Endodermal cell (in vitro differentiated cells): ENCODE measurements around the gene CLMP. TPM values are rescaled to one million over a fixed set of nuclear protein-coding genes. Genes with fewer than 3 reads are reported as not detected.

Experiments
- DNase-seq: peaks from one replicate; pipeline ENCODE4 v3.0.0-alpha.2; 2017
- H3K27ac ChIP-seq: 2 replicates; pipeline ENCODE4 v1.5.1; 2013; ENCODE audit warnings: mild to moderate bottlenecking, low read depth, low read length, moderate library complexity
- H3K27me3 ChIP-seq: 2 replicates; pipeline ENCODE4 v1.6.1; 2013; ENCODE audit warnings: mild to moderate bottlenecking, low read length, moderate library complexity; ENCODE audit not compliant: insufficient read depth, control insufficient read depth, poor library complexity, severe bottlenecking
- H3K36me3 ChIP-seq: 2 replicates; pipeline ENCODE4 v1.7.0; 2013; ENCODE audit warnings: mild to moderate bottlenecking, low read length, moderate library complexity; ENCODE audit not compliant: control insufficient read depth, insufficient read depth
- H3K4me1 ChIP-seq: one replicate; pipeline ENCODE4 v1.7.0; 2013; ENCODE audit warnings: low read length; ENCODE audit not compliant: control insufficient read depth, insufficient read depth
- H3K4me3 ChIP-seq: 2 replicates; pipeline ENCODE4 v1.5.1; 2013; ENCODE audit warnings: mild to moderate bottlenecking, low read length, moderate library complexity
- H3K9ac ChIP-seq: 2 replicates; pipeline ENCODE4 v1.6.1; 2013; ENCODE audit warnings: mild to moderate bottlenecking, low read length, moderate library complexity; ENCODE audit not compliant: poor library complexity, severe bottlenecking; ENCODE audit errors: extremely low read depth
- H3K9me3 ChIP-seq: 2 replicates; pipeline ENCODE4 v1.6.1; 2013; ENCODE audit warnings: mild to moderate bottlenecking, low read length, moderate library complexity; ENCODE audit not compliant: control insufficient read depth
- H3K27ac Mint-ChIP-seq: 2 replicates; pipeline ENCODE4 v1.8.0; 2020; ENCODE audit warnings: mixed read lengths
- H3K27me3 Mint-ChIP-seq: 2 replicates; pipeline ENCODE4 v1.8.0; 2021; ENCODE audit warnings: mild to moderate bottlenecking, mixed read lengths; ENCODE audit not compliant: insufficient read depth
- H3K36me3 Mint-ChIP-seq: 2 replicates; pipeline ENCODE4 v1.8.0; 2020; ENCODE audit warnings: low read depth, mixed read lengths
- H3K4me1 Mint-ChIP-seq: 2 replicates; pipeline ENCODE4 v1.8.0; 2020; ENCODE audit warnings: mixed read lengths
- H3K4me3 Mint-ChIP-seq: 2 replicates; pipeline ENCODE4 v1.8.0; 2020; ENCODE audit warnings: mild to moderate bottlenecking, moderate library complexity, mixed read lengths
- H3K9me3 Mint-ChIP-seq: 2 replicates; pipeline ENCODE4 v1.8.0; 2020; ENCODE audit warnings: mild to moderate bottlenecking, mixed read lengths
- CTCF ChIP-seq: fragments of 200-600 bp; sonication (generic); conservative IDR thresholded peaks from 2 replicates; pipeline ENCODE4 v1.5.0; 2021; ENCODE audit warnings: antibody characterized with exemption, mild to moderate bottlenecking
- WGBS, 2 experiments: methylation state at CpG; one replicate each; pipeline versions ENCODE4 v1.1.5 to v1.1.7; 2013; ENCODE audit warnings: missing lambda C conversion rate in 2 of 2, mixed read lengths in 1 of 2; ENCODE audit not compliant: insufficient coverage in 1 of 2, insufficient read length in 1 of 2; 5-methylcytosine and 5-hydroxymethylcytosine counted together
- total RNA-seq, 2 donors: library from RNA; stranded (reverse); fragmentation: NEBNext Ultra II Directional in 1 of 2; extraction: Animal tissue kit (Norgen Biotek cat#: 25700) in 1 of 2; gene quantifications; 2 replicates in 1 of 2; 3 replicates in 1 of 2; pipeline ENCODE4 v1.2.1, GENCODE V29; 2021

Gene CLMP
- total RNA-seq, 2 donors from 2014 or later = 86.5 to 94.4 TPM

DNA sequence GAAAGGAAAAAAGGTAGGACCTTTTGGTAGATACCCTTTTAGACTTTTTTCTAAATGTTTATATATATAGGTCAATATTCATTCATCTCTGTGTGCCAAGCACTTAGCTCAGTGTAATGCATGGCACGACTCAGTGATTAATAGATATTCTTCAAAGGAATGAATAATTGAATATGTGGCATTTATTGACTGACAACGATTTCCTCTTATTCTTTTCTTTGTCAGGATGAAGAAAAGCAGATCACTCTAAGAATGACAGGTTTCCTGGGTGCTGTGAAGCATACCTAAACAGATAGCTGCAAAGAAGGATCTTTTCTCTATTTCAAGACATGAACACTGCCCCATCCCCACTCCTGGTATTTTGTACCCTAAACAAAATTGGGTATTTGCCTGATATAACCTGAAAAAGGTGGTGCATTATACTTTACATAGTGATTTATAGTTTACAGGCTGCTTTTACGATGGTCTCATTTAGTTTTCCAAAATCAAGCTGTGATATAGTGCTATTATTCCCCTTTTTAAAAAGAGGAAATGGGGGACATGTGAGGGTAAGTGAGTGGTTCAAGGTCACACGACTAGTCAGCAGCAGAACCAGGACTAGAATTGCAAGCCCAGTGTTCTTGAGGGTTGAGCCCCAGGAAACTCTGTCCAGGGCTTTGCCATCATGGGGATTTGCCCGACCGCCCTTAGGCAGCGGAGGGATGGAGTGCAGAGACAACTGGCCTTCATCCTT lies 32.9 kb upstream of the CLMP start:
- Histone ChIP-seq H3K9ac (no peak overlapping the region), H3K27ac (no peak overlapping the region), H3K9me3 (no peaks in the 10 kb centered on the region), H3K36me3 (no peaks in the 10 kb centered on the region), H3K4me1 (peaks cover 3% of the 10 kb centered on the region), H3K4me3 (no peak overlapping the region), H3K27me3 (no peaks in the 10 kb centered on the region)
- no peak for DNase-seq
- Mint-ChIP-seq H3K27ac (no peak overlapping the region), H3K4me3 (no peak overlapping the region), H3K9me3 (peaks cover under 1% of the 10 kb centered on the region), H3K27me3 (no peaks in the 10 kb centered on the region), H3K4me1 (peaks cover 32% of the 10 kb centered on the region), H3K36me3 (no peaks in the 10 kb centered on the region)
- no peak for TF ChIP-seq CTCF
- WGBS, 2 experiments = 93 to 96% methylated on average over 5 to 7 of the region's 7 CpGs

DNA sequence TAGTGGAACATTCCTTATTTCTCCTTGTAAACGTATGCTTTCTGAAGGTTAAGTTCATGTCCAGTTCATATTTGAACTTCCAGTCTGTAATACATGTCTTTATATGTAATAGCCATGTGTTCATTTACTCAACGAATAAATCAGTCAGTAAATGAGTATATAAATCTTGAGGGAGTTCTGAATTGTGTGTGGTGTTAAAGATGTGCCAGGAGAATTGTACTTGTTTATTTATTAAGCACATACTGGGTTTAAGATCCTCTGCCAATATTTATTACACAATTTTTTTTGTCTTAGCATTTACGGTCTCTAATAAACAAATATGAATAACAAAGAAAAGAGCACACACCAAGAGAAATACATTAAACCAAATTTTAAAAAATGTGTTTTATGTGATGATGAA lies 26.5 kb upstream of the CLMP start:
- DNase-seq = no peak
- Histone ChIP-seq H3K27me3 (no peaks in the 10 kb centered on the region), H3K9me3 (peaks cover 9% of the 10 kb centered on the region), H3K9ac (no peak overlapping the region), H3K27ac (no peak overlapping the region), H3K36me3 (no peaks in the 10 kb centered on the region), H3K4me3 (no peak overlapping the region), H3K4me1 (peaks cover 7% of the 10 kb centered on the region)
- no peak overlapping the region for H3K4me3 Mint-ChIP-seq
- no peak for TF ChIP-seq CTCF
- peaks cover 29% of the 10 kb centered on the region for H3K4me1 Mint-ChIP-seq
- H3K27me3 Mint-ChIP-seq = peaks cover 3% of the 10 kb centered on the region
- no peak overlapping the region for H3K27ac Mint-ChIP-seq
- peaks cover 14% of the 10 kb centered on the region for H3K9me3 Mint-ChIP-seq
- WGBS, 2 experiments = 98% methylated on average over 3 of the region's 3 CpGs; no CpG with 5 or more reads in 1 of the 2 experiments
- H3K36me3 Mint-ChIP-seq = no peaks in the 10 kb centered on the region

- H3K4me1 ChIP-seq = peaks cover 7% of the 10 kb centered on the region
- Mint-ChIP-seq H3K4me3 (no peak overlapping the region), H3K9me3 (peaks cover 16% of the 10 kb centered on the region), H3K36me3 (no peaks in the 10 kb centered on the region), H3K4me1 (peaks cover 33% of the 10 kb centered on the region), H3K27me3 (peaks cover 3% of the 10 kb centered on the region), H3K27ac (no peak overlapping the region)
- no peak for TF ChIP-seq CTCF
- H3K27ac ChIP-seq = no peak overlapping the region
- WGBS, 2 experiments = 96% methylated on average over 5 to 6 of the region's 6 CpGs
- H3K27me3 ChIP-seq = no peaks in the 10 kb centered on the region
- H3K9me3 ChIP-seq = peaks cover 9% of the 10 kb centered on the region
- H3K36me3 ChIP-seq = no peaks in the 10 kb centered on the region
- no peak overlapping the region for H3K4me3 ChIP-seq
- DNase-seq = no peak
- no peak overlapping the region for H3K9ac ChIP-seq
These were observed 26.1 kb upstream of the CLMP start for GRCh38 chr11:123221096-123221561.
